H1 (cell line): ENCODE measurements around the gene COL6A3. TPM values are rescaled to one million over a fixed set of nuclear protein-coding genes. Genes with fewer than 3 reads are reported as not detected.

Experiments
- CTCF ChIA-PET: fragments of 300-600 bp; sonication (Branson Sonifier 250); formaldehyde crosslinking; loops from one replicate; lab custom pipeline; 2021; ENCODE audit not compliant: partially characterized antibody; lab: Charles Lee
- POLR2A ChIA-PET: fragments of 300-600 bp; sonication (Branson Sonifier 250); formaldehyde crosslinking; loops from one replicate; lab custom pipeline; 2021; ENCODE audit warnings: inconsistent platforms; ENCODE audit not compliant: partially characterized antibody; lab: Charles Lee
- DNase-seq, 2 experiments: peaks; one replicate each; pipeline versions ENCODE4 v3.0.0 to v3.0.0-alpha.2; 2010 to 2022; ENCODE audit warnings: low spot score in 2 of 2, low read depth in 1 of 2, mixed read lengths in 1 of 2
- FAIRE-seq: peaks from 2 replicates; lab custom pipeline; 2011; peaks lifted over from hg19 to GRCh38; lab: Jason Lieb, UNC
- H2AFZ ChIP-seq: 2 replicates; pipeline ENCODE4 v1.8.1; 2012; ENCODE audit warnings: low read length, inconsistent platforms
- H2AK5ac ChIP-seq: 2 replicates; pipeline ENCODE4 v1.6.1; 2013; ENCODE audit warnings: low read depth, low read length
- H2BK120ac ChIP-seq: replicated peaks from 2 replicates; pipeline ENCODE3; 2013; ENCODE audit warnings: low read depth, low read length, inconsistent platforms
- H2BK12ac ChIP-seq: 2 replicates; pipeline ENCODE4 v1.6.1; 2013; ENCODE audit warnings: low read depth, low read length
- H2BK15ac ChIP-seq: 2 replicates; pipeline ENCODE4 v1.6.1; 2013; ENCODE audit warnings: low read length
- H2BK20ac ChIP-seq: 2 replicates; pipeline ENCODE4 v1.6.1; 2013; ENCODE audit warnings: low read length
- H2BK5ac ChIP-seq: 2 replicates; pipeline ENCODE4 v1.6.1; 2013; ENCODE audit warnings: low read depth, low read length
- H3K14ac ChIP-seq: 2 replicates; pipeline ENCODE4 v1.6.1; 2013; ENCODE audit warnings: inconsistent platforms; ENCODE audit not compliant: insufficient read length
- H3K18ac ChIP-seq: 2 replicates; pipeline ENCODE4 v1.6.1; 2013; ENCODE audit warnings: low read length; ENCODE audit errors: extremely low read depth
- H3K23ac ChIP-seq: 2 replicates; pipeline ENCODE4 v1.6.1; 2013; ENCODE audit warnings: inconsistent platforms; ENCODE audit not compliant: insufficient read length
- H3K23me2 ChIP-seq: 2 replicates; pipeline ENCODE4 v1.6.1; 2013; ENCODE audit warnings: low read depth, low read length
- H3K27ac ChIP-seq: 2 replicates; pipeline ENCODE4 v1.6.1; 2011; ENCODE audit warnings: low read depth, low read length, inconsistent platforms
- H3K27me3 ChIP-seq, 4 experiments: replicated peaks in 1 of 4; 1 replicate in 1 of 4; 2 replicates in 3 of 4; pipeline versions ENCODE4 v1.6.1 to v1.8.1; 2011 to 2013; ENCODE audit warnings: low read length in 3 of 4, mild to moderate bottlenecking in 3 of 4, inconsistent platforms in 2 of 4, mixed read lengths in 2 of 4, moderate library complexity in 1 of 4; ENCODE audit not compliant: control insufficient read depth in 3 of 4, insufficient read depth in 3 of 4; ENCODE audit errors: extremely low read depth in 1 of 4
- H3K36me3 ChIP-seq, 4 experiments: 2 replicates each; pipeline versions ENCODE4 v1.6.1 to v1.8.1; 2011 to 2013; ENCODE audit warnings: mild to moderate bottlenecking in 4 of 4, low read length in 3 of 4, moderate library complexity in 2 of 4, control low read depth in 1 of 4, inconsistent platforms in 1 of 4; ENCODE audit not compliant: insufficient read depth in 4 of 4, control insufficient read depth in 2 of 4
- H3K4ac ChIP-seq: replicated peaks from 2 replicates; pipeline ENCODE3; 2013; ENCODE audit warnings: low read length, low read depth, mixed read lengths, inconsistent platforms; ENCODE audit not compliant: insufficient read length
- H3K4me1 ChIP-seq, 4 experiments: replicated peaks in 1 of 4; 1 replicate in 1 of 4; 2 replicates in 3 of 4; pipeline versions ENCODE4 v1.6.1 to v1.8.1; 2011 to 2013; ENCODE audit warnings: low read length in 3 of 4, inconsistent platforms in 2 of 4, mixed read lengths in 1 of 4; ENCODE audit not compliant: insufficient read depth in 4 of 4, control insufficient read depth in 3 of 4
- H3K4me2 ChIP-seq, 2 experiments: 2 replicates each; pipeline versions ENCODE4 v1.6.1 to v1.8.1; 2011 to 2013; ENCODE audit warnings: low read depth in 2 of 2, low read length in 2 of 2, control low read depth in 1 of 2, inconsistent platforms in 1 of 2, mild to moderate bottlenecking in 1 of 2; ENCODE audit not compliant: insufficient read depth in 1 of 2
- H3K4me3 ChIP-seq, 4 experiments: fragments of 200-600, 300-600 bp in 1 of 4; sonication (generic), shearing (Covaris generic), sonication (Bioruptor Twin) in 1 of 4; 2 replicates each; pipeline versions ENCODE4 v1.5.1 to v1.8.1; 2011 to 2016; ENCODE audit warnings: low read length in 4 of 4, low read depth in 3 of 4, control low read depth in 2 of 4, inconsistent platforms in 2 of 4, mild to moderate bottlenecking in 2 of 4, mixed read lengths in 1 of 4, moderate library complexity in 1 of 4; ENCODE audit not compliant: insufficient read depth in 2 of 4; ENCODE audit errors: extremely low read depth in 1 of 4
- H3K56ac ChIP-seq: replicated peaks from 2 replicates; pipeline ENCODE3; 2013; ENCODE audit warnings: low read depth, mild to moderate bottlenecking, mixed read lengths, low read length, inconsistent platforms; ENCODE audit not compliant: insufficient read length
- H3K79me1 ChIP-seq: 2 replicates; pipeline ENCODE4 v1.6.1; 2013; ENCODE audit warnings: low read depth, low read length, control low read depth
- H3K79me2 ChIP-seq, 2 experiments: 2 replicates each; pipeline versions ENCODE4 v1.6.1 to v1.8.1; 2012 to 2013; ENCODE audit warnings: low read length in 2 of 2, mild to moderate bottlenecking in 2 of 2, inconsistent platforms in 1 of 2; ENCODE audit not compliant: insufficient read depth in 2 of 2, control insufficient read depth in 1 of 2
- H3K9ac ChIP-seq, 4 experiments: replicated peaks in 1 of 4; 1 replicate in 1 of 4; 2 replicates in 3 of 4; pipeline versions ENCODE4 v1.6.1 to v1.8.1; 2011 to 2013; ENCODE audit warnings: low read depth in 3 of 4, low read length in 3 of 4, control low read depth in 2 of 4, mild to moderate bottlenecking in 2 of 4, moderate library complexity in 2 of 4, inconsistent platforms in 1 of 4; ENCODE audit errors: extremely low read depth in 1 of 4
- H3K9me3 ChIP-seq, 2 experiments: 2 replicates each; pipeline versions ENCODE4 v1.6.1 to v1.8.1; 2012 to 2013; ENCODE audit warnings: mild to moderate bottlenecking in 2 of 2, moderate library complexity in 2 of 2, control low read depth in 1 of 2, inconsistent platforms in 1 of 2, low read depth in 1 of 2, low read length in 1 of 2, mixed read lengths in 1 of 2; ENCODE audit not compliant: insufficient read depth in 2 of 2
- H4K20me1 ChIP-seq, 2 experiments: replicated peaks in 1 of 2; 2 replicates each; pipeline versions ENCODE3 to v1.8.1; 2011 to 2013; ENCODE audit warnings: inconsistent platforms in 2 of 2, low read length in 2 of 2, mild to moderate bottlenecking in 1 of 2; ENCODE audit not compliant: insufficient read depth in 2 of 2, control insufficient read depth in 1 of 2
- H4K5ac ChIP-seq: 2 replicates; pipeline ENCODE4 v1.6.1; 2013; ENCODE audit warnings: low read length, low read depth, mixed read lengths, inconsistent platforms; ENCODE audit not compliant: insufficient read length
- H4K8ac ChIP-seq: 2 replicates; pipeline ENCODE4 v1.8.0; 2013; ENCODE audit warnings: mild to moderate bottlenecking, moderate library complexity, low read length, inconsistent platforms; ENCODE audit not compliant: insufficient read depth; ENCODE audit errors: extremely low read depth
- H4K91ac ChIP-seq: replicated peaks from 2 replicates; pipeline ENCODE3; 2013; ENCODE audit warnings: low read length, mixed read lengths, inconsistent platforms; ENCODE audit not compliant: insufficient read length
- GTF2F1 ChIP-seq: IDR thresholded peaks from 2 replicates; pipeline ENCODE4 v1.6.1; 2012; ENCODE audit warnings: low read depth, low read length, improper control_type of control experiment, borderline replicate concordance
- KDM1A ChIP-seq: fragments of 200-600, 300-600 bp; sonication (generic); IDR thresholded peaks from 2 replicates; pipeline ENCODE4 v1.7.1; 2016; ENCODE audit warnings: mild to moderate bottlenecking, low read length, borderline replicate concordance
- TAF1 ChIP-seq: IDR thresholded peaks from 2 replicates; pipeline ENCODE4 v1.6.1; 2011; ENCODE audit warnings: mild to moderate bottlenecking, low read depth, low read length
- YY1 ChIP-seq: IDR thresholded peaks from 2 replicates; pipeline ENCODE4 v1.6.1; 2011; ENCODE audit warnings: low read depth, mild to moderate bottlenecking, low read length
- WGBS, 2 experiments: shearing (Covaris generic) in 1 of 2; methylation state at CpG; one replicate each; pipeline versions ENCODE4 v1.1.6 to v1.1.7; 2013 to 2015; ENCODE audit warnings: low lambda C conversion rate in 2 of 2, mixed read lengths in 2 of 2, inconsistent platforms in 1 of 2, low coverage in 1 of 2, missing lambda C conversion rate in 1 of 2; ENCODE audit not compliant: insufficient replicate concordance in 2 of 2, insufficient coverage in 1 of 2, insufficient read length in 1 of 2; ENCODE audit errors: extremely low coverage in 1 of 2, missing lambda C conversion rate in 1 of 2; 5-methylcytosine and 5-hydroxymethylcytosine counted together
- polyA plus RNA-seq, 7 experiments: library from polyadenylated mRNA; depleted of rRNA in 3 of 7; stranded (reverse) in 5 of 7; unstranded in 2 of 7; fragments of >200 nt in 5 of 7; fragments of 200-250 nt in 2 of 7; gene quantifications; 1 replicate in 5 of 7; 2 replicates in 1 of 7; 4 replicates in 1 of 7; pipeline versions ENCODE4 v1.2.1 to v1.2.3, GENCODE V29; 2011 to 2013; ENCODE audit warnings: missing spikeins in 2 of 7, mixed read lengths in 2 of 7
- total RNA-seq: library from RNA; stranded (reverse); fragmentation: NEBNext Ultra II Directional; extraction: Animal tissue kit (Norgen Biotek cat#: 25700); gene quantifications from 2 replicates; pipeline ENCODE4 v1.2.1, GENCODE V29; 2021

COL6A3 gene
- total and polyA plus RNA-seq, 2 of the 8 experiments (the other 6 are each of a cell fraction or from before 2014, with no cell fraction given), result 1.2 to 3.4 TPM

GRCh38 chr2:237280229-237280628 lies 133.7 kb downstream of the COL6A3 start:
- ChIA-PET POLR2A (no interaction called here), CTCF (interaction anchor here (0.9 to 1.2 kb wide), 3 partner anchors 10 to 31 kb away, joined by 3 to 4 read pairs (median 3); no protein-coding TSS in a partner anchor)
- Histone ChIP-seq H3K79me1 (no peaks in the 10 kb centered on the region), H4K5ac (no peak overlapping the region), H3K79me2 (no peaks in the 10 kb centered on the region), H3K27me3 (no peaks in the 10 kb centered on the region; a peak in 1 of 7 replicates), H3K56ac (no peak overlapping the region), H3K14ac (no peak overlapping the region), H3K27ac (no peak overlapping the region), H3K23ac (no peak overlapping the region), H3K9ac (no peak overlapping the region), H2BK5ac (no peak overlapping the region), H3K4me3 (no peak overlapping the region), H4K8ac (no peak overlapping the region), H3K36me3 (no peaks in the 10 kb centered on the region)
- no peak for FAIRE-seq
- TF ChIP-seq TAF1, result no peak
- TF ChIP-seq KDM1A, result no peak
- TF ChIP-seq YY1, result no peak
- no peak for TF ChIP-seq GTF2F1
- TF ChIP-seq, all 59 proteins: peak for 0
- DNase-seq, result no peak
- no peaks in the 10 kb centered on the region for H3K4me1 ChIP-seq
- H3K4me2 ChIP-seq, result no peak overlapping the region
- H2AFZ ChIP-seq, result no peak overlapping the region
- no peak overlapping the region for H4K91ac ChIP-seq
- WGBS, 2 experiments, result 91 to 100% methylated on average over 1 to 11 of the region's 11 CpGs
- no peak overlapping the region for H2AK5ac ChIP-seq
- H2BK12ac ChIP-seq, result no peak overlapping the region
- H3K9me3 ChIP-seq, result no peaks in the 10 kb centered on the region
- H2BK20ac ChIP-seq, result no peak overlapping the region
- no peak overlapping the region for H3K4ac ChIP-seq
- H2BK120ac ChIP-seq, result no peak overlapping the region
- no peak overlapping the region for H3K18ac ChIP-seq
- H4K20me1 ChIP-seq, result no peaks in the 10 kb centered on the region
- no peaks in the 10 kb centered on the region for H3K23me2 ChIP-seq
- no peak overlapping the region for H2BK15ac ChIP-seq
